Measurements from ENCODE around the gene CYFIP1.

CYFIP1 gene

DNA sequence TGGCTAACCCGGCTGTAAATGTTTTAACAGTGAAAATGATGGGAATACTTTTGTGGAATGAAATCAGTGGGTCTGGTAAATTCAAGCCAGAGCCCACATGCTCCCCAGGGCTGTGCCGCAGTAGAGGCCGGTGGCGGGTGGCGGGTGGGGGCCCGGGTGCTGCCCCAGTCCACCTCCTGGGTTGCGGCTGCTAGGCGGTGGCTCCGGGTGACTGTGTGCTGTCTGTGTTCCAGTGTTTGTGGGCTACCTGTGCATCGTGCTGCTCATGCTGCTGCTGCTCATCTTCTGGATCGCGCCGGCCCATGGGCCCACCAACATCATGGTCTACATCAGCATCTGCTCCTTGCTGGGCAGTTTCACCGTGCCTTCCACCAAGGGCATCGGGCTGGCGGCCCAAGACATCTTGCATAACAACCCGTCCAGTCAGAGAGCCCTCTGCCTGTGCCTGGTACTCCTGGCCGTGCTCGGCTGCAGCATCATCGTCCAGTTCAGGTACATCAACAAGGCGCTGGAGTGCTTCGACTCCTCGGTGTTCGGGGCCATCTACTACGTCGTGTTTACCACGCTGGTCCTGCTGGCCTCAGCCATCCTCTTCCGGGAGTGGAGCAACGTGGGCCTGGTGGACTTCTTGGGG, 156.6 kb downstream of the CYFIP1 start:
- no peak overlapping the region for H3K4me3 Mint-ChIP-seq
- no peaks in the 10 kb centered on the region for H3K27me3 Mint-ChIP-seq (ENCODE audit: low read depth)
- no peak overlapping the region for H3K27ac Mint-ChIP-seq
- TF ChIP-seq, protein P1, sequence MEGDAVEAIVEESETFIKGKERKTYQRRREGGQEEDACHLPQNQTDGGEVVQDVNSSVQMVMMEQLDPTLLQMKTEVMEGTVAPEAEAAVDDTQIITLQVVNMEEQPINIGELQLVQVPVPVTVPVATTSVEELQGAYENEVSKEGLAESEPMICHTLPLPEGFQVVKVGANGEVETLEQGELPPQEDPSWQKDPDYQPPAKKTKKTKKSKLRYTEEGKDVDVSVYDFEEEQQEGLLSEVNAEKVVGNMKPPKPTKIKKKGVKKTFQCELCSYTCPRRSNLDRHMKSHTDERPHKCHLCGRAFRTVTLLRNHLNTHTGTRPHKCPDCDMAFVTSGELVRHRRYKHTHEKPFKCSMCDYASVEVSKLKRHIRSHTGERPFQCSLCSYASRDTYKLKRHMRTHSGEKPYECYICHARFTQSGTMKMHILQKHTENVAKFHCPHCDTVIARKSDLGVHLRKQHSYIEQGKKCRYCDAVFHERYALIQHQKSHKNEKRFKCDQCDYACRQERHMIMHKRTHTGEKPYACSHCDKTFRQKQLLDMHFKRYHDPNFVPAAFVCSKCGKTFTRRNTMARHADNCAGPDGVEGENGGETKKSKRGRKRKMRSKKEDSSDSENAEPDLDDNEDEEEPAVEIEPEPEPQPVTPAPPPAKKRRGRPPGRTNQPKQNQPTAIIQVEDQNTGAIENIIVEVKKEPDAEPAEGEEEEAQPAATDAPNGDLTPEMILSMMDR (IDR thresholded peaks at IDR 0.05; ENCODE audit: unreplicated experiment in 3 of 3), result no peak
- no peaks in the 10 kb centered on the region for H3K4me1 Mint-ChIP-seq
- peaks cover 10% of the 10 kb centered on the region for H3K36me3 Mint-ChIP-seq (ENCODE audit: low read depth)
- no peaks in the 10 kb centered on the region for H3K9me3 Mint-ChIP-seq

DNA sequence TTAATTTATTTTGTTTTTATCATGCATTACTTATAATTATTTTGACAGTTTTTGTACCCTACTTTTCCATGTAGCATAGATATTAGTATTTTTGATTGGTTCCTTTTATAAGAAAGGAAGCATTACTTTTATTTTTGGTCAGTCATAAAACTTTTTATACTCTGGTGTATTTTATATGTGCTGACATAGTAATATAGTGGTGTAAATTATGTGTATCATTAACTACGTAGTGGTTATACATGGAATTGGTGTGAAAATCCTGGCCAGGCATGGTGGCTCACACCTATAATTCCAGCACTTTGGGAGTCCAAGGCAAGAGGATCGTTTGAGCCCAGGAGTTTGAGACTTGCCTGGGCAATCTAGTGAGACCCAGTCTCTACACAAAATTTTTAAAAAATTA, 160.5 kb downstream of the CYFIP1 start:
- TF ChIP-seq, protein P1 (IDR thresholded peaks at IDR 0.05; ENCODE audit: unreplicated experiment in 3 of 3), result no peak
- H3K4me1 Mint-ChIP-seq, result no peaks in the 10 kb centered on the region
- H3K9me3 Mint-ChIP-seq, result no peaks in the 10 kb centered on the region
- no peaks in the 10 kb centered on the region for H3K27me3 Mint-ChIP-seq (ENCODE audit: low read depth)
- peaks cover 10% of the 10 kb centered on the region for H3K36me3 Mint-ChIP-seq (ENCODE audit: low read depth)
- no peak overlapping the region for H3K4me3 Mint-ChIP-seq
- no peak overlapping the region for H3K27ac Mint-ChIP-seq

Data from nephron (organoid).